ENCODE results near the gene SMS.

SMS gene

GRCh38 chrX:22024577-22024976 is 84.1 kb downstream of the SMS start:
- in situ Hi-C loops (cut with MboI; ENCODE audit: low pct_unique_long_range_greater_than_20kb, low sequenced_read_pairs), result no loop called here

GRCh38 chrX:22025751-22026150 is 85.2 kb downstream of the SMS start:
- DNase-seq, result no peak
- in situ Hi-C loops (cut with MboI; ENCODE audit: low pct_unique_long_range_greater_than_20kb, low sequenced_read_pairs), result no loop called here

More at GRCh38 chrX:22024577-22024976, 84.1 kb downstream of the SMS start:
- DNase-seq, result no peak

DNA sequence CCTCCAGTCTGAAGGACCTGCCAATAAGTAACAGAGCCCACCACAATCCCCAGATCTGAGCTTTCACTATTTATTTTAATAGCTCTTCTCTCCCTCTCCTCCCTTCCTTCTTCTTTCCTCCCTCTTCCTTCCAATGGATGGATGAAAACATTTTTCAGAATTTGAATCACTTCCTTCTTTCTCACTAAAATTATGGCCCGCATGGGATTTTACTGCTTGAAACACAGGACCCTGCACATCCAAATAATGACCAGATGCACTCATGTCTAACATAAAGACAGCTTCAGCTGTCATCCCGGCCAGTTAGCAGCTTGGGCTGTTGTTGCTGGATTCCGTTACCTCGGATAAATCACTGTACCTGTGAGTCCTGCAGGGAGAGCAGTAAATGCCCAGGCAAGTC is 86.2 kb downstream of the SMS start:
- in situ Hi-C loops (cut with MboI; ENCODE audit: low pct_unique_long_range_greater_than_20kb, low sequenced_read_pairs), result no loop called here
- DNase-seq, result no peak

DNA sequence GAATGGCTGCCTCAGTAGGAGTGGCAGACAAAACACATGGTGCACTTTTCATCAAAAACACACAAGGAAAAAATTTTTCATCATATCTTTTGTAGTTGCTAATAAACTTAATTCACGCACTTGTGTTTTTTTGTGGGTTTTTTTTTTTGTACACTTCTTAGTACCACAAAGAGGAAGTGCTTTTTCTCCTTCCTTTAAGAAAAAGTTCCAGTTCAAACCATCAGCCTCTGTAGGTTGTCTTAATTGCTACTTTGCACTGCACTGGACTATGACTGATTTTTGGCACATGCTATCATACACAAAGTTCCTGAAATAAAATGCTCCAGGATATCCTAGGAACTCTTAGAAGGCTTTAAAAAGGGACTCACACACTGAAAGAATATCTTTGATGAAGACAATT is 91.6 kb downstream of the SMS start, which contains the start of gene PHEX:
TSS of gene PHEX (plus strand) at position 242 of the 400 bp plus-strand sequence. CDS start 681 bp downstream, outside the sequence.
- in situ Hi-C loops (cut with MboI; ENCODE audit: low pct_unique_long_range_greater_than_20kb, low sequenced_read_pairs), result no loop called here
- DNase-seq, result peak; percentile 46

- in situ Hi-C loops (cut with MboI; ENCODE audit: low pct_unique_long_range_greater_than_20kb, low sequenced_read_pairs), result no loop called here
- DNase-seq, result no peak
Measured at GRCh38 chrX:22032506-22032905, 92.0 kb downstream of the SMS start.

- in situ Hi-C loops (cut with MboI; ENCODE audit: low pct_unique_long_range_greater_than_20kb, low sequenced_read_pairs), result no loop called here
- DNase-seq, result no peak
Measured at GRCh38 chrX:22033818-22034217, 93.3 kb downstream of the SMS start.

DNA sequence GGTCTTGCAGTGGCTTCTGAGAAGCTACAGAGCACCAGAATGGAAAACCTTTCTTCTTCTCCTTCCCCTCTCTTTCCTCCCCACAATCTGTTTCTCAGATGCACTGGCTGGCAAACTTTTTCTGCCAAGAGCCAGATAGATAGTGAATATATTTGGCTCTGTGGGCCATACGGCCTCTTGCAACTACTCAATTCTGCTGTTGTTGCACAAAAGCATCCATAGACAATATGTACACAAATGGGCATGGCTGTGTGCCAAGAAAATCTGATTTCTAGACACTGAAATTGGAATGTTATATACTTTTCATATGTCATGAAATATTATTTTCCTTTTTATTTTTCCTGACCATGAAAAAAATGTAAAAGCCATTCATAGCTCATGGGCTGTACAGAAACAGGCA is 94.7 kb downstream of the SMS start:
- in situ Hi-C loops (cut with MboI; ENCODE audit: low pct_unique_long_range_greater_than_20kb, low sequenced_read_pairs), result no loop called here

DNA sequence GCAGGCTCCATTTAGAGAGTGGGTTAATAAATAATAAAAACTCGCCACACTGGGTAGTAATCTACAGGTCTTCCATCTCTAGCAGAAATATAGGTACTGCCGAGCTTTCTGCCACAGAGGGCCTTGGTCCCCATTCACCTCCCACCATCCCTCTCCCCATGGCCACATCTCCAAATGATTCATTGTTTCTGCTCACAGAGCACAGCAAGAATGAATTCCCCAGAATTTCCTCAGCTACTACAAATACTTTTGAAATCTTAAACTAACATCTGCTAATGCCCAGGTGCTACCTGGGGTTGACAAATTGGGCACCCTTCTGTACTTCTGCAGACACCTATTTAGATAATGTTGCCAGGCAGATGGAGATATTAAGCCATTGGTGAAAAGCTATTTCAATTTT is 96.7 kb downstream of the SMS start:
- in situ Hi-C loops (cut with MboI; ENCODE audit: low pct_unique_long_range_greater_than_20kb, low sequenced_read_pairs), result no loop called here
- DNase-seq, result no peak

More for the DNA sequence above, 94.7 kb downstream of the SMS start:
- DNase-seq, result no peak

- DNase-seq, result no peak
- in situ Hi-C loops (cut with MboI; ENCODE audit: low pct_unique_long_range_greater_than_20kb, low sequenced_read_pairs), result no loop called here
Measured at GRCh38 chrX:22037911-22038537, 97.5 kb downstream of the SMS start.

DNA sequence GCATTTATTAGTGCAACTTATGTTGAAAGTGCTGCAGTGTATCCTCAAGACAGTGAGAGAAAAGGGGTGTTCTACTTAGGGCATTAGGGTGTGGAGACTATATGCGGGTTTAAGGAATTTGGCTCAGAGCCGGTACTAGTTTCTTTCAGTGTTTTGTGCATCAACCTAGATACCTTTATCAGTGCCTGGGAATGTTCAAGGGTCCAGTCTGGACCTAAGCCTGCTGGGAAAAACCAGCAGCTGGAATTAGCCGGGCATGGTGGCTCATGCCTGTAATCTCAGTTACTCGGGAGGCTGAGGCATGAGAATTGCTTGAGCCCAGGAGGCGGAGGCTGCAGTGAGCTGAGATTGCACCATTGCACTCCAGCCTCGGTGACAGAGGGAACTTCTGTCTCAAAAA is 99.0 kb downstream of the SMS start:
- in situ Hi-C loops (cut with MboI; ENCODE audit: low pct_unique_long_range_greater_than_20kb, low sequenced_read_pairs), result no loop called here
- no peak for DNase-seq

DNA sequence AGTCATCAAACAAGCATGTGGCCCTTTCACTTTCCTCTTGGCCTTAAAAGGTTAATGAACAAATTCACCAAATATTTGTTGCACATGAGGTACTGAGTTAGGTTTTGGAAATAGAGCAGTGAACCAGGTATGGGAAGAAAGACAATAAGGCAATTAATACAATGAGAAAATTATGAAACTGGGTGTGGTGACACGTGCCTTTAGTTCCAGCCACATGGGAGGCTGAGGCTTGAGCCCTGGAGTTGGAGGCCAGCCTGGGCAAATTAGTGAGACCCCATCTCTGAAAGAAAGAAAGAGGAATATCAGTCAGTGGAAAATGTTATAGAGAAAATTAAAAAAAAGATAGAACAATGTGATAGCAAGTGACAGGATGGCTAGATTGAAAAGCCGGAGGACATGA is 99.7 kb downstream of the SMS start:
- in situ Hi-C loops (cut with MboI; ENCODE audit: low pct_unique_long_range_greater_than_20kb, low sequenced_read_pairs), result no loop called here
- DNase-seq, result no peak

GRCh38 chrX:22041907-22042530 is 101.5 kb downstream of the SMS start:
- in situ Hi-C loops (cut with MboI; ENCODE audit: low pct_unique_long_range_greater_than_20kb, low sequenced_read_pairs), result no loop called here
- DNase-seq, result no peak

DNA sequence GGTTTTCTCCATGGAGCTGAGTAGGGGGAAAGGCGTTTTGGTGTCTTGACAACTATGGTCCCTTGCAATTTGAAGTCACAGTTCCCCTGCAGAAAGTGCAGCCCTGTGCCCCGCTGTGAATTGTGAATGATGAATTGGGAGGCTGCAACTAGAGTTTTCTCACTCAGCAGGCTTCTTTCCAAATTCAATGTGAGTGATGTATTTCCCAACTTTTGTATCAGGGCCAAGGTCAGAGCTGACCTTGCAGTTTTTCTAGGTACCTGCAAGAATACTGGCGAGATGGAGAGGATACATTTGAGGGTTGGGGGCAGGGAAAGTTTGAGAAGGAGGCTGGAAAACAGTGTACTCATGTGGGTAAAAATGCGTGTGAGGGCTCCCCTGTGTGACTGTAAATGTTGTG is 103.4 kb downstream of the SMS start:
- DNase-seq, result no peak
- in situ Hi-C loops (cut with MboI; ENCODE audit: low pct_unique_long_range_greater_than_20kb, low sequenced_read_pairs), result no loop called here

All from KBM-7 (cell line).